CD4-positive, alpha-beta T cell treated with Interleukin-15 for 1 hour (primary cell): ENCODE results near the gene CDYL.

ENCODE experiments used
- DNase-seq: peaks from one replicate; pipeline ENCODE4 v3.0.0-alpha.2; 2020

The CDYL gene

GRCh38 chr6:4941782-4942672 lies 165.8 kb downstream of the CDYL start:
- DNase-seq = no peak

DNA sequence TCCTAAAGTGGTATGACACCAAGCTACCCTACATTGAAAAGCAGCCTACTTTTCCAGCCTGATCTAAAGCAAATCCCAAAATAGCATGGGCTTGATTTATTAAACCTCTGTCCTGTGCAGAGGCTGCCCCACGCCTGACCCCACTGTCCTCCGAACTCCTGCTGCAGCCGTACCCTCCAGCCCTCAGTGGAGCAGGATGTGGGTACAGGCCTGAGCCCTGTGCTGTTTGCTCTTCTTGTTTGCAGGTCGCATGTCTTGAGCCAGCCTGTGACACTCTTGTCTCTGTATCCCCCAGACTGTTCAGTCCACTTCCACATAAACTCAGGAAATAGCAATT lies 166.4 kb downstream of the CDYL start:
- DNase-seq = no peak

DNA sequence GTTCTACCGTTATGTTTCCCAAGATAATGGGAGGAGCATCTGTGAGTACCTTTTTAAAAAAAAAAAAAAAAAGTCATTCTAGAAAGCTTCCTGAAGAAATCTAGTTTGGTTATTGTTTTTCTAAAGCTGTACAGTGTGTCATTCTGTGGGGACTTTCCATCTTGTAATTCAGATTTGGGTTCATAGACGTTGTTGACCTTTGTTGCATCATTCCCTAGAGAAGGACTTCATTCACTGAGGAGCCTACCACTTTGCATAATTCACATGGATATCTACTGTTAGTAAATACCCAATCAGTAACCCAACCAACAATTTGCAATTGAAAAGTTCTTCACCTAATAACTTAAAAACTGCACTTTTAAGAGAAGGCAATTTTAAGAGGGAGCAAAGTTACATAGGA lies 167.5 kb downstream of the CDYL start:
- no peak for DNase-seq

DNA sequence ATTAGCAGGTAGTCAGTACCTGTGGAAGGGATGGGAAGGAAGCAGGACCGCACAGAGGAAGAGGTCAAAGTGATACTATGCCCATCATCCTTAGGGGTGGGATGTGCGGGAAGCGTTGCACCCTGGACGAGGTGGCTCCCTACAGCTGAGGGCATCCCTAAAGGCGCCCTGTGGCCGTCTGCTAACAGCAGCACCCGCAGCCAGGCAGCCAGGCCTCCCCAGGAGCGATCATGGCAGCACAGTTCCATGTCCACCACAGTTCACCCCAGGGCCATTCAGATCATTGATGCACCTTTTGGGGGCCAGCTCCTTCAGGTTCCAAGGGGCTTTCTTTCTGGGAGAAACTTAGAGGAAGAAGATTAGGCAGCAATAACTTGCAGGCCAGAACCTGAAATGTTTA lies 168.1 kb downstream of the CDYL start:
- DNase-seq = no peak

GRCh38 chr6:4946521-4946920 lies 170.3 kb downstream of the CDYL start:
- no peak for DNase-seq

- DNase-seq = no peak
These were observed 171.5 kb downstream of the CDYL start for GRCh38 chr6:4947716-4948115.

DNA sequence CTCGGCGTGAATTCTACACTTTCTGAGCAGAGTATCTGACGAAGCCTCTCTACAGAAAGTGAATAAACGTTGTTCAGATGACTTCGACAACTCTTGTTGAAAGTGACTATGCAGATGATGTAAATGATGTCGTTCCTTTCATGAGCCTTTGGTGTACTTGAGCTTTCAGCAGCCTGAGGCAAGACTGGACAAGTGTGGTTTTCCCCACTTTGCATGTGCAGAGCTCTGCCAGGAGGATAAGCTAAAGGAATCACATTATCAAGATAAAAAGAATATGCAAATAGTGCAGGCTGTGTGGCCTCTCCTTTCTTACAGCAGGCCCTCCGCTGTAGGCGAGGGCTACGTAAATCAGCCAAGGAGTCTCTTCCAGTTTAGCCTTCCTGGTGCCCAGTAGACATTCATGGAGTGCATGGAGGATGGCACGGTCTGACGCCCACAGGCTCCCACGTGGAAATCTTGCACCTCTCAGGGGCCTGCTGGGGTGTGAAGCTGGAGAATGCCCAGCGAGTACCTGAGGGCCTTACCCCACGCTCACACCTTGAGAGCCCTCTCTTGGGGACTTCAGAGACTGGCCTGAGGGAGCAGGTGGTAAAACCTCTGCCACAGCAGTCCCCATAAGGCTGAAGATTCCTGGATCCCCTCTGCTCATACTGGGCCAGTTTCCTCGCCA lies 172.7 kb downstream of the CDYL start:
- DNase-seq = no peak

DNA sequence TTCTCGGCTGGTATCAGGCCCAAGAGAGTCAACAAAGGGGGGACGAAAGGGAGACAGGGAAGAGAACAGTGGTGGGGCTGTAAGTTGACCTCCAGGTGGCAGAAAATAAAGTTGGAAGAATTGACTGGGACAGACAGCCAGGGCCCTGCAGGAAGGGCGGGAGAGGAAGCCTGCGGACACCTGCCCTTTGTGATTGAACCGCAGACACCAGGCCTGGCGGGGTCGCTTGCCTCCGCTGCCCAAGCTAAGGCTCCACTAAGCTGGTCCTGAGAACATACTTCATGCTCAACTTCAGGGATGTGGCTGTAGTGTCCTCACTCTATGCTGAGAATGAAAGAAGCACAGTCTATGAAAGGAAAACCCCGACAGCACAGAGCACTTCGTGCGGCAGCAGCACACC lies 173.9 kb downstream of the CDYL start:
- no peak for DNase-seq

- DNase-seq = no peak
These were observed 174.8 kb downstream of the CDYL start for GRCh38 chr6:4950836-4951533.

DNA sequence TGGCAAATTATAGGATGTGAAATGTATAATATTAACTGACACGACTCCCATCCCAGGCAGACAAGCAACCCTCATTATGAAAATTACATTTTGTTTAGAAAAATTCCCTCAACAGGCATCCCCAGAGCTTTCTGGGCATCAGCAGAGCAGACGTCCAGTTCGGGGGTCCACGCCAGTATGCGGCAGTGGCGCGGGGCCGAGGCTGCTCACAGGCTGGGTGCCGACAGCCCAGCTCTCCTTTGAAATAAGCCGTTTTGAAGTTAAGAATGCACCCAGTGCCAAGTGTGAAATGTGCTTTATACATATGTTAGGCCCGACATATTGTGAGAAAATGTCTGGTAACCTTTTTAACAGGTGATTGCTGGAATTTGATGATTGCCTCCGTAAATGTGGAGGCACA lies 177.2 kb downstream of the CDYL start:
- DNase-seq = no peak

DNA sequence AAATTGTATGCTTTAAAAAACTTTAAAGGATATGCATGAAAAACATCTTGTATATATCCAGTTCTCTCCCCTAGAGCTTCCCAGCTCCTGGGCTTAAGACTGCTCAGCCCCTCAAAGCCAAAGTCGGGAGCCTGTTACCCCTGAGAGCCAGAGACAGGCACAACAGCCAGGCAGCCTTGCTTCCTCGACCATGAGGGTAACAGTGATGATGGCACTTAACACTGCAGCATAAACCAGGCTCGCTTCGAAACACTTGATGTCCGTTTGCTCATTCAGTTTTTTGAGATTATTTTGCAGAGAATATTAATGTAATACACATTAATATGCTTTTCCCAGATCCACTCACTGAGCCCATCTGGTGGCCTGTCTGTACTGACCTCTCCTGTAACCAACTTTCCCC lies 180.4 kb downstream of the CDYL start:
- DNase-seq = no peak

DNA sequence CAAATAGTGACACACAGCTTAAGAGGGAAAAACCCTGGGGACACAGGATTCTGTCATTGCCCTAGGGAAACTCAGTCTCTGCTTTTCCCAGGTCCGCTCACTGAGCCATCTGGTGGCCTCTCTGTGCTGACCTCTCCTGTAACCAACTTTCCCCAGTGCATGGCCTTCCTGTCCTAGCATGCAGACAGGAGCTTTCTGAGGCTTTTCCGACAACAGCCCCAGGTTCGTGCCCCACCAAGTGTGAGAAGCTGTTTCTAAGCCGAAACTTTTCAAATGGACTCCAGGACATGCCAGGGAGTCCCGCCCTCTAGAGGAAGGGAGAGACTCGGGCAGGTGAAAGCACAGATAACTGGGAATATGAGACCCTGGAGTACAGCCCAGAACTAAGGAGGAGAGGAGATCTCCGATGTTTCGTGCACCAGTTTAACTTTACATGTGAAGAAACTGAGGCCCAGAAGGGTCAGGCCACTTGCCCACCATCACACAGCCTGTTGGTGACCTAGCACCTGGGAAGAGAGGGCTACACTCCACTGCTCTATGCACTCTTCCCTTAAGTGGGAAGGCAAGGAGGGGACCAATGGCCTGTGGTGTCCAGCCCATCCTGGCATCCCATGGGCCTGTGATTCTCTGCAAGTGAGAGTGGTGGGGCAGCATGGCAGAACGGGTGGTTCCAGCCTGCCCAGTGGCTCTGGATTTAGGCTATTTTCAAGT lies 181.5 kb downstream of the CDYL start:
- DNase-seq = no peak

GRCh38 chr6:4958624-4959023 lies 182.4 kb downstream of the CDYL start:
- no peak for DNase-seq

- DNase-seq = no peak
These were observed 185.3 kb downstream of the CDYL start for GRCh38 chr6:4961322-4962168.

GRCh38 chr6:4962905-4963304 lies 186.7 kb downstream of the CDYL start:
- no peak for DNase-seq

GRCh38 chr6:4964675-4965561 lies 188.7 kb downstream of the CDYL start:
- DNase-seq = no peak

DNA sequence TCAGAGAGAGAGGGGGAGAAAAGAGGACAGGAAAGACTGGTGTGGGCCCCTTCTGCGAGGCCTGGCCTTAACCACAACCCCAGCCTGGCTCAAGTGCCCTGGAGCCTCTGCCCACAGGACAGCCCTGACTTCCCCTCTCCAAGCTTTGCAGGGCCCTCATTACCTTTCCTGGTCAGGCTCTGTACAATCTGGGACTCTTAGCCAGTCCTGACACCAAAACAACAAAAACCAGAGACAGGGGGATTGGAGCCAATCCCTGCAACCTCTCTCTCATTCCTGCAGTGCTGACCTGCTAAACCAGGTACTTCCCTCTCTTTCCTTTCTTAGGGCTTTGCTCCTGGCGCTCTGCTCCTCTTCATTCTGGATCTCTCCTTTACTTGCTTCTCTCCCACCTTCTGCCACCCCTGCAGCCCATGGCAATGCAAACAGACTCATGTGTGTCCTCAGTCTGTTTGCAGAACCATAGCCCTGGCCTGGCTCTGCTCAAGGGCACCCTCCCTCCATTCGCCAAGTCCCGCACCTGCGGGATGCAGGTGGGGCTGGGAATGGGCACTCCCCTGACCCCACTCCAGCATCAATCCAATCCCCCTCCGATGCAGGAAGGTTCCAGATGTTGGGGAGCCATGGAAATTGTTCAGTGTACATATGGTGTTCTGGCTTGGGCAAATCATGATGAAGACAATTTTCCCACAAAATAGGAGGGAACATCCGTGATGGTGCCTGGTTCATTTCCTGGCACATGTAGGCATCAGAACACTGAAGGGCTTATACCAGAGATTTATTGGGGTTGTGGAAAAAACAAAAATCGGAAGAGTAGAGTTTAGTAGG lies 189.6 kb downstream of the CDYL start:
- DNase-seq = no peak

DNA sequence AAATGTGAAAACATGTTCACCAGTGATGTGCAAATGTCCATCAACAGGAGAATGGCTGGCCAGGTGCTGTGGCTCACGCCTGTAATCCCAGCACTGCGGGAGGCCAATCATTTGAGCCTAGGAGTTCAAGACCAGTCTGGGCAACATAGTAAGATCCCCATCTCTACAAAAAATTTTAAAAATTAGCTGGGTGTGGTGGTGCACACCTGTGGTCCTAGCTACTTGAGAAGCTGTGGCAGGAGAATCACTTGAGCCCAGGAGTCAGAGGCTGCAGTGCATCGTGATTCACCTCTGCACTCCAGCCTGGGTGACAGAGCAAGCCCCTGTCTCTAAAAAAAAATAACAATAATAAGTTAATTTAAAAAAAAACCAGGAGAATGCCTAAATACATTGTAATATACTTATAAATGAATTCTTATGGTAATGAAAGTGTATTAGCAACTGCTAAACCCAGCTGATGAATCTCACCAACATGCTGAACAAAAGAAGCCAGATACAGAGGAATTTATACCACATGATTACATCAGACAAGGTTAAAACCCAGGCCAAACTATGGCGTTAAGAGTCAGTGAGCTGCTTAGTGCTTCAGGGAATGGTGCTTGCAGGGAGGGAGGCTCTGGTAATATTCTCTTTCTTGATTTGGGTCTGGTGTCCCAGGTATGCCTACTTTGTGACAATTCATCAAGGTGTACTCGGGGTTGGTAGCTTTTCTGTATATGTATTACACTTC lies 191.3 kb downstream of the CDYL start:
- DNase-seq = no peak

GRCh38 chr6:4969609-4970285 lies 193.5 kb downstream of the CDYL start:
- no peak for DNase-seq
